Caco-2 (cell line): ENCODE results near the gene FAM171A2. TPM values are rescaled to one million over a fixed set of nuclear protein-coding genes. Genes with fewer than 3 reads are reported as not detected.

Source experiments
- BruUV-seq: library from RNA; stranded (reverse); fragments of 400-500 nt; replicated peaks from 2 replicates; lab custom pipeline; 2021; lab: Mats Ljungman, UMichigan
- CTCF ChIA-PET: fragments of 300-600 bp; sonication (Branson Sonifier 250); formaldehyde crosslinking; loops from one replicate; lab custom pipeline; 2022; ENCODE audit warnings: antibody characterized with exemption; lab: Charles Lee
- POLR2A ChIA-PET: fragments of 300-600 bp; sonication (Branson Sonifier 250); formaldehyde crosslinking; loops from one replicate; lab custom pipeline; 2022; ENCODE audit warnings: antibody characterized with exemption; lab: Charles Lee
- DNase-seq, 2 experiments: peaks; one replicate each; pipeline versions ENCODE4 v3.0.0 to v3.0.0-alpha.2; 2020 to 2022
- H3K27me3 ChIP-seq: replicated peaks from 2 replicates; pipeline ENCODE4 v1.6.0; 2011; ENCODE audit warnings: low read length; ENCODE audit not compliant: control insufficient read depth, insufficient read depth
- H3K36me3 ChIP-seq: 2 replicates; pipeline ENCODE4 v1.5.1; 2011; ENCODE audit warnings: low read length; ENCODE audit not compliant: control insufficient read depth, insufficient read depth
- H3K4me1 ChIP-seq: fragments of 250-450 bp; sonication (Bioruptor Pico); 2 replicates; pipeline ENCODE4 v1.5.1; 2020; ENCODE audit warnings: mild to moderate bottlenecking
- H3K4me3 ChIP-seq: 2 replicates; pipeline ENCODE4 v1.5.1; 2011; ENCODE audit warnings: low read depth, mild to moderate bottlenecking, control low read depth, low read length
- H3K9me3 ChIP-seq: fragments of 250-450 bp; sonication (Bioruptor Pico); 2 replicates; pipeline ENCODE4 v1.5.1; 2020; ENCODE audit warnings: mild to moderate bottlenecking, moderate library complexity
- H3K27ac Mint-ChIP-seq: one replicate; pipeline ENCODE4 v1.8.0; 2022; ENCODE audit warnings: mixed read lengths; ENCODE audit not compliant: unreplicated experiment
- H3K27me3 Mint-ChIP-seq: one replicate; pipeline ENCODE4 v1.8.0; 2022; ENCODE audit warnings: mixed read lengths; ENCODE audit not compliant: insufficient read depth, unreplicated experiment
- H3K36me3 Mint-ChIP-seq: one replicate; pipeline ENCODE4 v1.8.0; 2022; ENCODE audit warnings: mild to moderate bottlenecking, mixed read lengths; ENCODE audit not compliant: insufficient read depth, unreplicated experiment
- H3K4me1 Mint-ChIP-seq: one replicate; pipeline ENCODE4 v1.8.0; 2022; ENCODE audit warnings: low read depth, mixed read lengths; ENCODE audit not compliant: unreplicated experiment
- H3K4me3 Mint-ChIP-seq: one replicate; pipeline ENCODE4 v1.8.0; 2022; ENCODE audit warnings: mild to moderate bottlenecking, moderate library complexity, mixed read lengths; ENCODE audit not compliant: unreplicated experiment
- H3K9me3 Mint-ChIP-seq: one replicate; pipeline ENCODE4 v1.8.0; 2022; ENCODE audit warnings: mixed read lengths; ENCODE audit not compliant: unreplicated experiment
- intact Hi-C: fragments of 100-400 bp; cut with micrococcal nuclease; formaldehyde crosslinking; loops from one replicate; pipeline ENCODE4 v1.10.0; 2022; ENCODE audit not compliant: unreplicated experiment
- total RNA-seq: library from RNA; stranded (reverse); gene quantifications from 2 replicates; pipeline ENCODE4 v1.2.3, GENCODE V29; 2022
- TF ChIP-seq, protein P1 (sequence below), 2 experiments: fragments of 200-600 bp in 1 of 2; IDR thresholded peaks; 1 replicate in 1 of 2; 2 replicates in 1 of 2; pipeline versions ENCODE4 v1.5.1 to v1.8.0; 2011 to 2022; ENCODE audit warnings: antibody characterized with exemption in 1 of 2, control low read depth in 1 of 2, inconsistent platforms in 1 of 2, low read depth in 1 of 2, low read length in 1 of 2, mild to moderate bottlenecking in 1 of 2, moderate library complexity in 1 of 2; ENCODE audit not compliant: insufficient read depth in 1 of 2, severe bottlenecking in 1 of 2, unreplicated experiment in 1 of 2

Gene FAM171A2
- total RNA-seq, 1 experiment from 2014 or later = 3.6 TPM

DNA sequence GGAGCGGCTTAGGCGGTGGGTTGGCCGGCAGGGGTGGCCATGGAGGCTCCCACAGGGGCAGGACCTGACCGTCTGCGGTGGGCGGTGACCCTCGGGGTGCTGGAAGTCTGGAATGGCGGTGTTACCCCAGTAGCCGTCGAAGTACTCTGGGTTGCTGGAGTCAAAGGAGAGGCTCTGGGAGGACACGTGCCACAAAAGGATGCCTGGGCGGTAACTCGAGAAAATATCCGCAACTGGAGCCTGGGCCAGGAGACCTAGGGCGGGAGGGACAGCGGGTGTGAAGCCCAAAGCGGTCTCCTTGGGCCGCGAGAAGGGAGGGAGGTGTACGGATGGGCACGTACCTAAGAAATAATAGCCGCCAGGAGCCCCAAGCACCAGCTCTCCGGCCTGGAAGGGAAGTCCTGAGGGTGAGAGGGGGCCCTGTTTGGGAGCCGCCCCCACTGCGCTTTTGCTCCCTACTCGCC is 21.2 kb upstream of the FAM171A2 start:
- H3K4me1 ChIP-seq = no peaks in the 10 kb centered on the region
- no peaks in the 10 kb centered on the region for H3K27me3 ChIP-seq
- Mint-ChIP-seq H3K4me1 (no peaks in the 10 kb centered on the region), H3K36me3 (no peaks in the 10 kb centered on the region), H3K27me3 (peaks cover 5% of the 10 kb centered on the region), H3K27ac (peak overlapping the region; percentile 59), H3K4me3 (peak overlapping the region; percentile 73), H3K9me3 (no peaks in the 10 kb centered on the region)
- H3K9me3 ChIP-seq = no peaks in the 10 kb centered on the region
- no peaks in the 10 kb centered on the region for H3K36me3 ChIP-seq
- intact Hi-C loops = no loop called here
- BruUV-seq = no TSS peak
- H3K4me3 ChIP-seq = peak overlapping the region; percentile 58
- TF ChIP-seq, protein P1, sequence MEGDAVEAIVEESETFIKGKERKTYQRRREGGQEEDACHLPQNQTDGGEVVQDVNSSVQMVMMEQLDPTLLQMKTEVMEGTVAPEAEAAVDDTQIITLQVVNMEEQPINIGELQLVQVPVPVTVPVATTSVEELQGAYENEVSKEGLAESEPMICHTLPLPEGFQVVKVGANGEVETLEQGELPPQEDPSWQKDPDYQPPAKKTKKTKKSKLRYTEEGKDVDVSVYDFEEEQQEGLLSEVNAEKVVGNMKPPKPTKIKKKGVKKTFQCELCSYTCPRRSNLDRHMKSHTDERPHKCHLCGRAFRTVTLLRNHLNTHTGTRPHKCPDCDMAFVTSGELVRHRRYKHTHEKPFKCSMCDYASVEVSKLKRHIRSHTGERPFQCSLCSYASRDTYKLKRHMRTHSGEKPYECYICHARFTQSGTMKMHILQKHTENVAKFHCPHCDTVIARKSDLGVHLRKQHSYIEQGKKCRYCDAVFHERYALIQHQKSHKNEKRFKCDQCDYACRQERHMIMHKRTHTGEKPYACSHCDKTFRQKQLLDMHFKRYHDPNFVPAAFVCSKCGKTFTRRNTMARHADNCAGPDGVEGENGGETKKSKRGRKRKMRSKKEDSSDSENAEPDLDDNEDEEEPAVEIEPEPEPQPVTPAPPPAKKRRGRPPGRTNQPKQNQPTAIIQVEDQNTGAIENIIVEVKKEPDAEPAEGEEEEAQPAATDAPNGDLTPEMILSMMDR (IDR thresholded peaks at IDR 0.05; ENCODE audit: insufficient read depth in 1 of 2, low read depth in 1 of 2, low read length in 1 of 2, severe bottlenecking in 1 of 2, unreplicated experiment in 1 of 2) = no peak
- POLR2A ChIA-PET = interaction anchor here (0.8 kb wide), 1 partner anchor 305 kb away, joined by 3 read pairs; the partner anchor contains the start of gene CCDC43
- DNase-seq = no peak
- CTCF ChIA-PET = interaction anchor here (0.7 to 1.7 kb wide), 9 partner anchors 9 to 203 kb away, joined by 3 to 12 read pairs (median 7); partner anchors contain the start of gene FAM171A2

- ChIA-PET CTCF (interaction anchor here (1.2 to 1.7 kb wide), 4 partner anchors 8 to 203 kb away, joined by 3 to 12 read pairs (median 6); partner anchors contain the start of gene FAM171A2), POLR2A (interaction anchor here (0.8 kb wide), 1 partner anchor 305 kb away, joined by 3 read pairs; the partner anchor contains the start of gene CCDC43)
- Mint-ChIP-seq H3K27me3 (peaks cover 5% of the 10 kb centered on the region), H3K4me1 (no peaks in the 10 kb centered on the region), H3K4me3 (peak overlapping the region; percentile 73), H3K9me3 (no peaks in the 10 kb centered on the region), H3K27ac (peak overlapping the region; percentile 59), H3K36me3 (no peaks in the 10 kb centered on the region)
- DNase-seq = no peak
- TF ChIP-seq, protein P1 (IDR thresholded peaks at IDR 0.05; ENCODE audit: insufficient read depth in 1 of 2, low read depth in 1 of 2, low read length in 1 of 2, severe bottlenecking in 1 of 2, unreplicated experiment in 1 of 2) = no peak
- H3K36me3 ChIP-seq = no peaks in the 10 kb centered on the region
- no peaks in the 10 kb centered on the region for H3K4me1 ChIP-seq
- no peaks in the 10 kb centered on the region for H3K9me3 ChIP-seq
- peak overlapping the region; percentile 58 for H3K4me3 ChIP-seq
- H3K27me3 ChIP-seq = no peaks in the 10 kb centered on the region
- intact Hi-C loops = no loop called here
- no TSS peak for BruUV-seq
Measured at GRCh38 chr17:44384281-44384822, 20.7 kb upstream of the FAM171A2 start.

DNA sequence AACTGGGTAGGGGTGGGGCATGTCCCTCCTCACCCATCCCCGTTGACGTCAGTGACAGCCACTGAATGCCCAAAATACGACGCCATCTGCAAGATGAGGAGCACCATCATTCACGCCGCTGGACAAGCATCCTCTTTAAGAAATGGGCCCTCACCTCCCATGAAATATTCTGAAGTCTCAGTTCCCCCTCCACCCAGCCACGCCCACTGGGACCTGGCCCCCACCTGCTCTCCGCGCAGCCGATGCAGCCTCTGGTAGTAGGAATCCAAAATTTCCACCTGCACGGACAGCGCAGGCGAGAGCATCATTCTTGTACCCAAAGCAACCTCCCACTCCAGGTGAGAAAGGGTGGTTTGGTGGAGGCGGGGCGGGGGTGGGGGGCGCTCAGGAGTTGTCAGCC is 20.2 kb upstream of the FAM171A2 start:
- Histone ChIP-seq H3K4me1 (no peaks in the 10 kb centered on the region), H3K4me3 (no peak overlapping the region), H3K9me3 (no peaks in the 10 kb centered on the region), H3K27me3 (no peaks in the 10 kb centered on the region), H3K36me3 (no peaks in the 10 kb centered on the region)
- intact Hi-C loops = no loop called here
- Mint-ChIP-seq H3K4me3 (no peak overlapping the region), H3K9me3 (no peaks in the 10 kb centered on the region), H3K36me3 (no peaks in the 10 kb centered on the region), H3K4me1 (no peaks in the 10 kb centered on the region), H3K27me3 (peaks cover 5% of the 10 kb centered on the region), H3K27ac (no peak overlapping the region)
- BruUV-seq = no TSS peak
- ChIA-PET POLR2A (no interaction called here), CTCF (no interaction called here)
- no peak for DNase-seq
- TF ChIP-seq, protein P1 (IDR thresholded peaks at IDR 0.05; ENCODE audit: insufficient read depth in 1 of 2, low read depth in 1 of 2, low read length in 1 of 2, severe bottlenecking in 1 of 2, unreplicated experiment in 1 of 2) = no peak
